OCI-LY3 (cell line): Measurements from ENCODE around the gene MS4A8.

ENCODE experiments used
- EZH2phosphoT487 ChIP-seq: fragments of 200-600 bp; shearing (Covaris generic); IDR thresholded peaks from 2 replicates; pipeline ENCODE4 v1.6.1; 2018; ENCODE audit warnings: antibody characterized with exemption, mixed run types, low read depth
- TF ChIP-seq, protein P1 (sequence below): fragments of 200-600, 300-600 bp; sonication (generic); IDR thresholded peaks from 2 replicates; pipeline ENCODE4 v1.5.1; 2014; ENCODE audit warnings: antibody characterized with exemption, low read length, low read depth

DNA sequence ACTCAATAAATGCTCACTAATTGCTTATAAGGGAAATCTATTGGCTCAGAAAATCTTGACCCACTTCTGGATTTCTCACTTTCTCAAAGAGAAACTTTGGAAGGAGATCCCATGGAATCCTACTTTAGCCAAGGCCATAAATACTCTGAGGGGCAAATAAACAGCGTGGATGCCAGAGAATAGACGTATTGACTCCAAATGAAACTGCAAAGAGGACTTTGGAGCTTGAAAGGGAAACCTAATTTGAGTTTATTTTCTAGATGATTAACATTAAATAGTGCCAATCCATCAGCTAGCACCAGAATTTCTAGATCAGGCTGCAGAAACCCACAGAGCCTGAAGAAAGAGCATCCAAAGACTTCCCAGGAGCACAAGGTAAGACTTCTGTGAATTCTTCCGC, 25.0 kb downstream of the MS4A8 start, which contains the start of gene MS4A18:
- TF ChIP-seq, protein P1, sequence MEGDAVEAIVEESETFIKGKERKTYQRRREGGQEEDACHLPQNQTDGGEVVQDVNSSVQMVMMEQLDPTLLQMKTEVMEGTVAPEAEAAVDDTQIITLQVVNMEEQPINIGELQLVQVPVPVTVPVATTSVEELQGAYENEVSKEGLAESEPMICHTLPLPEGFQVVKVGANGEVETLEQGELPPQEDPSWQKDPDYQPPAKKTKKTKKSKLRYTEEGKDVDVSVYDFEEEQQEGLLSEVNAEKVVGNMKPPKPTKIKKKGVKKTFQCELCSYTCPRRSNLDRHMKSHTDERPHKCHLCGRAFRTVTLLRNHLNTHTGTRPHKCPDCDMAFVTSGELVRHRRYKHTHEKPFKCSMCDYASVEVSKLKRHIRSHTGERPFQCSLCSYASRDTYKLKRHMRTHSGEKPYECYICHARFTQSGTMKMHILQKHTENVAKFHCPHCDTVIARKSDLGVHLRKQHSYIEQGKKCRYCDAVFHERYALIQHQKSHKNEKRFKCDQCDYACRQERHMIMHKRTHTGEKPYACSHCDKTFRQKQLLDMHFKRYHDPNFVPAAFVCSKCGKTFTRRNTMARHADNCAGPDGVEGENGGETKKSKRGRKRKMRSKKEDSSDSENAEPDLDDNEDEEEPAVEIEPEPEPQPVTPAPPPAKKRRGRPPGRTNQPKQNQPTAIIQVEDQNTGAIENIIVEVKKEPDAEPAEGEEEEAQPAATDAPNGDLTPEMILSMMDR = no peak
- no peak for TF ChIP-seq EZH2phosphoT487
